K562 (cell line): ENCODE results near the gene SIRT7. TPM values are rescaled to one million over a fixed set of nuclear protein-coding genes. Genes with fewer than 3 reads are reported as not detected.

Experiments used
- CEBPG ChIP-seq, 3 experiments: fragments of 200-800 bp in 1 of 3; sonication (Bioruptor generic) in 1 of 3; sonication (generic) in 1 of 3; formaldehyde crosslinking in 1 of 3; IDR thresholded peaks in 2 of 3; conservative IDR thresholded peaks in 1 of 3; 2 replicates each; pipeline versions ENCODE4 v1.6.1 to v1.8.0; 2016 to 2022; ENCODE audit warnings: missing compliant biosample characterization in 2 of 3, missing genetic modification characterization in 2 of 3, mild to moderate bottlenecking in 1 of 3, missing genetic modification reagents in 1 of 3
- CTBP1 ChIP-seq: fragments of 450-650 bp; IDR thresholded peaks from 2 replicates; pipeline ENCODE4 v1.6.1; 2016; ENCODE audit warnings: borderline replicate concordance
- CXXC5 ChIP-seq: fragments of 250-450 bp; sonication (Bioruptor Pico); IDR thresholded peaks from 2 replicates; pipeline ENCODE4 v1.8.0; 2022; ENCODE audit warnings: inconsistent platforms, mild to moderate bottlenecking, moderate library complexity
- ELF2 ChIP-seq: fragments of 250-450 bp; sonication (Bioruptor Pico); IDR thresholded peaks from 2 replicates; pipeline ENCODE4 v1.5.0; 2021; ENCODE audit warnings: mild to moderate bottlenecking
- FIP1L1 ChIP-seq: fragments of 200-400 bp; formaldehyde crosslinking; IDR thresholded peaks from 2 replicates; pipeline ENCODE4 v1.6.1; 2018; ENCODE audit warnings: mild to moderate bottlenecking, low read depth, low read length; ENCODE audit not compliant: poor library complexity, severe bottlenecking
- FUS ChIP-seq: fragments of 200-400 bp; formaldehyde crosslinking; optimal IDR thresholded peaks from 2 replicates; pipeline ENCODE3; 2017; ENCODE audit warnings: low read depth, low read length
- HNRNPH1 ChIP-seq: fragments of 200-400 bp; formaldehyde crosslinking; optimal IDR thresholded peaks from 2 replicates; pipeline ENCODE3; 2017; ENCODE audit warnings: low read depth, mild to moderate bottlenecking, low read length, moderate library complexity
- JUND ChIP-seq, 2 experiments: IDR thresholded peaks; 2 replicates in 1 of 2; 3 replicates in 1 of 2; pipeline ENCODE4 v1.6.1; 2011; ENCODE audit warnings: borderline replicate concordance in 2 of 2, low read depth in 2 of 2, low read length in 2 of 2, improper control_type of control experiment in 1 of 2, missing biosample characterization in 1 of 2, missing genetic modification characterization in 1 of 2, missing genetic modification reagents in 1 of 2
- MBD2 ChIP-seq: sonication (generic); IDR thresholded peaks from 2 replicates; pipeline ENCODE4 v1.6.1; 2016; ENCODE audit warnings: low read depth, borderline replicate concordance
- PHF8 ChIP-seq: fragments of 200-600 bp; sonication (generic); IDR thresholded peaks from 2 replicates; pipeline ENCODE4 v1.6.1; 2012; ENCODE audit warnings: mixed run types, mild to moderate bottlenecking, inconsistent platforms, low read length, moderate library complexity, borderline replicate concordance
- SIN3A ChIP-seq, 2 experiments: fragments of 150-350 bp in 1 of 2; IDR thresholded peaks; 2 replicates each; pipeline ENCODE4 v1.6.1; 2011 to 2016; ENCODE audit warnings: borderline replicate concordance in 2 of 2, low read depth in 2 of 2, low read length in 2 of 2, mild to moderate bottlenecking in 2 of 2, moderate library complexity in 2 of 2; ENCODE audit not compliant: control insufficient read depth in 1 of 2
- TEAD4 ChIP-seq, 2 experiments: sonication (generic) in 1 of 2; formaldehyde crosslinking in 1 of 2; IDR thresholded peaks; 2 replicates each; pipeline versions ENCODE4 v1.6.1 to v1.8.0; 2012 to 2022; ENCODE audit warnings: borderline replicate concordance in 1 of 2, inconsistent platforms in 1 of 2, low read length in 1 of 2, mild to moderate bottlenecking in 1 of 2, missing genetic modification reagents in 1 of 2
- YBX1 ChIP-seq: fragments of 450-650 bp; IDR thresholded peaks from 2 replicates; pipeline ENCODE4 v1.7.1; 2016; ENCODE audit warnings: mild to moderate bottlenecking
- ZBED1 ChIP-seq: IDR thresholded peaks from 2 replicates; pipeline ENCODE4 v1.6.1; 2014
- ZNF12 ChIP-seq: sonication (generic); formaldehyde crosslinking; IDR thresholded peaks from 2 replicates; pipeline ENCODE4 v1.4.0; 2020; ENCODE audit warnings: mild to moderate bottlenecking, missing genetic modification reagents
- ZNF134 ChIP-seq: fragments of 250-450 bp; sonication (Bioruptor Pico); conservative IDR thresholded peaks from 2 replicates; pipeline ENCODE4 v1.4.0; 2020
- ZNF217 ChIP-seq: sonication (generic); formaldehyde crosslinking; IDR thresholded peaks from 2 replicates; pipeline ENCODE4 v1.8.0; 2022; ENCODE audit warnings: mild to moderate bottlenecking, missing genetic modification reagents
- polyA plus RNA-seq, 8 experiments: library from polyadenylated mRNA; depleted of rRNA in 4 of 8; stranded (reverse) in 5 of 8; unstranded in 3 of 8; fragments of >200 nt; fragmentation: Nextera tagmentation in 2 of 8; fragmentation: Illumina TruSeq in 1 of 8; extraction: Ambion mirVana in 2 of 8; extraction: Trizol in 1 of 8; gene quantifications; 2 replicates each; pipeline versions ENCODE4 v1.2.1 to v1.2.3, GENCODE V29; 2011 to 2014; ENCODE audit warnings: inconsistent platforms in 1 of 8, missing spikeins in 1 of 8
- total RNA-seq, 7 experiments: library from RNA; depleted of rRNA in 6 of 7; stranded (reverse); fragments of >200 nt in 6 of 7; fragmentation: Illumina TruSeq in 2 of 7; extraction: Trizol in 2 of 7; gene quantifications; 2 replicates each; pipeline versions ENCODE4 v1.2.1 to v1.2.3, GENCODE V29; 2011 to 2021; ENCODE audit warnings: low replicate concordance in 1 of 7
- TF ChIP-seq, protein P1 (sequence below), 2 experiments: fragments of 450-650 bp; conservative IDR thresholded peaks; 2 replicates each; pipeline ENCODE4 v1.6.1; 2017; ENCODE audit warnings: mild to moderate bottlenecking in 2 of 2, moderate library complexity in 2 of 2
- TF ChIP-seq, protein P2 (sequence below): fragments of 450-650 bp; formaldehyde crosslinking; IDR thresholded peaks from 2 replicates; pipeline ENCODE4 v1.4.0; 2022; ENCODE audit warnings: mild to moderate bottlenecking, moderate library complexity
- TF ChIP-seq, protein P3 (sequence below): sonication (generic); formaldehyde crosslinking; IDR thresholded peaks from 2 replicates; pipeline ENCODE4 v1.8.1; 2022; ENCODE audit warnings: missing genetic modification reagents
- TF ChIP-seq, protein P4 (sequence below): fragments of 250-450 bp; sonication (Bioruptor Pico); IDR thresholded peaks from 2 replicates; pipeline ENCODE4 v1.4.0; 2020; ENCODE audit warnings: mild to moderate bottlenecking

The SIRT7 gene
- total and polyA plus RNA-seq, 9 of the 15 experiments (the other 6 are each of a cell fraction or from before 2014, with no cell fraction given) = 1.6 to 54.8 (median 20.3) TPM

DNA sequence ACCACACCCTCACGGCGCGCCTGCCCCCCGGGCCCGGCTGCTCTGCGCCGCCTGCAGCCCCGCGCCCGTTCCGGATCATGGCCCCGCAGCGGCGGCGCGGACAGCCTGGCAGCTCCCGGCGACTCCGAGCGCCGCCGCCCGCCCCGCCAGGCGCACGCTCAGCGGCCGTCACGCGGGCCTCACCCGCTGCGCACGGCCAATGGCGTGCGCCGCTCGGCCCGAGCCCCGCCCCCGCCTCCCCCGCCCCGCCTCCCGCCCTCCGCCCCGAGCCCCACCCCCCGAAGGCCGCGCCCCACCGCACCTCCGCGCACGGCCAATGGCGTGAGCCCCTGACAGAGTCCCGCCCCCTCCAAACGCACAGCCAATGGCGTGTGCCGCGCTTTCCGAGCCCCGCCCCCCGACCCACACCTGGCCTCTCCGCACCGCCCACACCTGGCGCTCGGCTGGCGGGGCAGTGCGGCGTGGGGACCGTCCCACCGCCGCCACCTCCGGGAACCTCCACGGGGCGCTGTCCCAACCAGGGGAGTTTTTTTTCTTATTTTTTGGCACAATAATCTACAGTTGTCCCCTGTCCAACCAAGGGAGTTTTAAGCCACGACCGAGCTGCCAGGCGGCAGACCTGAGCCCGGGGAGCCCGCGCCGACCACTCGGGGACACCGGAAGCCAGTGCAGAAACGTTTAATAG is 6.6 kb downstream of the SIRT7 start, which contains the start of gene PCYT2 (continued):
- peak; percentile 60 for TF ChIP-seq CXXC5
- TF ChIP-seq ELF2 (CRISPR knock-in tag) = 0 out of 2 replicates have a peak, but pooled peaks have one; percentile 23
- TF ChIP-seq CEBPG (CRISPR knock-in tag; IDR thresholded peaks at IDR 0.05) = no peak
- TF ChIP-seq CEBPG (tag; conservative IDR thresholded peaks at IDR 0.05 in 1 of 2, IDR thresholded peaks at IDR 0.05 in 1 of 2) = no peak
- 0 out of 2 replicates have a peak, but pooled peaks have one; percentile 6 for TF ChIP-seq TEAD4 (IDR thresholded peaks at IDR 0.05; ENCODE audit: low read length)
- TF ChIP-seq TEAD4 (CRISPR knock-in tag; IDR thresholded peaks at IDR 0.05; ENCODE audit: borderline replicate concordance) = no peak
- TF ChIP-seq, protein P1, sequence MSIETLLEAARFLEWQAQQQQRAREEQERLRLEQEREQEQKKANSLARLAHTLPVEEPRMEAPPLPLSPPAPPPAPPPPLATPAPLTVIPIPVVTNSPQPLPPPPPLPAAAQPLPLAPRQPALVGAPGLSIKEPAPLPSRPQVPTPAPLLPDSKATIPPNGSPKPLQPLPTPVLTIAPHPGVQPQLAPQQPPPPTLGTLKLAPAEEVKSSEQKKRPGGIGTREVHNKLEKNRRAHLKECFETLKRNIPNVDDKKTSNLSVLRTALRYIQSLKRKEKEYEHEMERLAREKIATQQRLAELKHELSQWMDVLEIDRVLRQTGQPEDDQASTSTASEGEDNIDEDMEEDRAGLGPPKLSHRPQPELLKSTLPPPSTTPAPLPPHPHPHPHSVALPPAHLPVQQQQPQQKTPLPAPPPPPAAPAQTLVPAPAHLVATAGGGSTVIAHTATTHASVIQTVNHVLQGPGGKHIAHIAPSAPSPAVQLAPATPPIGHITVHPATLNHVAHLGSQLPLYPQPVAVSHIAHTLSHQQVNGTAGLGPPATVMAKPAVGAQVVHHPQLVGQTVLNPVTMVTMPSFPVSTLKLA (conservative IDR thresholded peaks at IDR 0.05) = peak; percentile 44 to 51
- TF ChIP-seq MBD2 = peak; percentile 44; the same call in 1 of the 2 replicates
- peak; percentile 38 for TF ChIP-seq FIP1L1
- no peak for TF ChIP-seq ZNF217
- TF ChIP-seq, protein P2, sequence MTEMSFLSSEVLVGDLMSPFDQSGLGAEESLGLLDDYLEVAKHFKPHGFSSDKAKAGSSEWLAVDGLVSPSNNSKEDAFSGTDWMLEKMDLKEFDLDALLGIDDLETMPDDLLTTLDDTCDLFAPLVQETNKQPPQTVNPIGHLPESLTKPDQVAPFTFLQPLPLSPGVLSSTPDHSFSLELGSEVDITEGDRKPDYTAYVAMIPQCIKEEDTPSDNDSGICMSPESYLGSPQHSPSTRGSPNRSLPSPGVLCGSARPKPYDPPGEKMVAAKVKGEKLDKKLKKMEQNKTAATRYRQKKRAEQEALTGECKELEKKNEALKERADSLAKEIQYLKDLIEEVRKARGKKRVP (CRISPR knock-in tag) = no peak
- TF ChIP-seq ZNF12 (CRISPR knock-in tag) = no peak
- TF ChIP-seq CTBP1 = no peak
- no peak for TF ChIP-seq YBX1
- TF ChIP-seq HNRNPH1 = no peak
- TF ChIP-seq PHF8 = peak; percentile 44; the same call in 1 of the 2 replicates
- no peak for TF ChIP-seq FUS
- peak in 1 of 2 experiments; percentile 65; a peak in 1 of 4 replicates for TF ChIP-seq SIN3A (IDR thresholded peaks at IDR 0.05; ENCODE audit: borderline replicate concordance in 2 of 2, control insufficient read depth in 1 of 2, low read depth in 2 of 2, low read length in 2 of 2)
- TF ChIP-seq JUND (IDR thresholded peaks at IDR 0.05; ENCODE audit: borderline replicate concordance, low read depth, low read length) = no peak
- TF ChIP-seq JUND (tag; IDR thresholded peaks at IDR 0.05; ENCODE audit: borderline replicate concordance, low read depth, low read length) = no peak
- peak; percentile 51; the same call in 1 of the 2 replicates for TF ChIP-seq ZBED1
- TF ChIP-seq, protein P3, sequence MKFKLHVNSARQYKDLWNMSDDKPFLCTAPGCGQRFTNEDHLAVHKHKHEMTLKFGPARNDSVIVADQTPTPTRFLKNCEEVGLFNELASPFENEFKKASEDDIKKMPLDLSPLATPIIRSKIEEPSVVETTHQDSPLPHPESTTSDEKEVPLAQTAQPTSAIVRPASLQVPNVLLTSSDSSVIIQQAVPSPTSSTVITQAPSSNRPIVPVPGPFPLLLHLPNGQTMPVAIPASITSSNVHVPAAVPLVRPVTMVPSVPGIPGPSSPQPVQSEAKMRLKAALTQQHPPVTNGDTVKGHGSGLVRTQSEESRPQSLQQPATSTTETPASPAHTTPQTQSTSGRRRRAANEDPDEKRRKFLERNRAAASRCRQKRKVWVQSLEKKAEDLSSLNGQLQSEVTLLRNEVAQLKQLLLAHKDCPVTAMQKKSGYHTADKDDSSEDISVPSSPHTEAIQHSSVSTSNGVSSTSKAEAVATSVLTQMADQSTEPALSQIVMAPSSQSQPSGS = no peak
- TF ChIP-seq, protein P4, sequence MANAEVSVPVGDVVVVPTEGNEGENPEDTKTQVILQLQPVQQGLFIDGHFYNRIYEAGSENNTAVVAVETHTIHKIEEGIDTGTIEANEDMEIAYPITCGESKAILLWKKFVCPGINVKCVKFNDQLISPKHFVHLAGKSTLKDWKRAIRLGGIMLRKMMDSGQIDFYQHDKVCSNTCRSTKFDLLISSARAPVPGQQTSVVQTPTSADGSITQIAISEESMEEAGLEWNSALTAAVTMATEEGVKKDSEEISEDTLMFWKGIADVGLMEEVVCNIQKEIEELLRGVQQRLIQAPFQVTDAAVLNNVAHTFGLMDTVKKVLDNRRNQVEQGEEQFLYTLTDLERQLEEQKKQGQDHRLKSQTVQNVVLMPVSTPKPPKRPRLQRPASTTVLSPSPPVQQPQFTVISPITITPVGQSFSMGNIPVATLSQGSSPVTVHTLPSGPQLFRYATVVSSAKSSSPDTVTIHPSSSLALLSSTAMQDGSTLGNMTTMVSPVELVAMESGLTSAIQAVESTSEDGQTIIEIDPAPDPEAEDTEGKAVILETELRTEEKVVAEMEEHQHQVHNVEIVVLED = peak; percentile 73
- TF ChIP-seq ZNF134 = no peak
